Sigmoid colon (tissue), 4 donors: ENCODE results near the gene TMEM121B.

Source experiments
- CTCF ChIP-seq, 4 experiments: fragments of 450-650 bp in 3 of 4; fragments of 200-600 bp in 1 of 4; IDR thresholded peaks; one replicate each; pipeline ENCODE4 v1.5.1; 2016 to 2019; ENCODE audit warnings: antibody characterized with exemption in 4 of 4, mild to moderate bottlenecking in 3 of 4, moderate library complexity in 2 of 4
- EP300 ChIP-seq, 4 donors: sonication (generic); formaldehyde crosslinking; IDR thresholded peaks; one replicate each; pipeline ENCODE4 v1.6.1; 2017; ENCODE audit warnings: antibody characterized with exemption in 4 of 4
- POLR2A ChIP-seq, 2 donors: fragments of 450-650 bp; IDR thresholded peaks; one replicate each; pipeline ENCODE4 v1.6.1; 2016; ENCODE audit warnings: antibody characterized with exemption in 2 of 2, mild to moderate bottlenecking in 2 of 2, moderate library complexity in 2 of 2
- POLR2AphosphoS5 ChIP-seq, 4 donors: sonication (generic); formaldehyde crosslinking; IDR thresholded peaks; one replicate each; pipeline ENCODE4 v1.6.1; 2017; ENCODE audit warnings: antibody characterized with exemption in 4 of 4

- TF ChIP-seq CTCF (IDR thresholded peaks at IDR 0.05) (no peak), POLR2A (IDR thresholded peaks at IDR 0.05) (no peak), EP300 (IDR thresholded peaks at IDR 0.05) (no peak), POLR2AphosphoS5 (IDR thresholded peaks at IDR 0.05) (no peak)
Measured at GRCh38 chr22:17090550-17090949, 30.6 kb downstream of the TMEM121B start.
